MM.1S (cell line): ENCODE measurements around the gene LYG2.

ENCODE experiments used
- DNase-seq: peaks from one replicate; pipeline ENCODE4 v3.0.0-alpha.2; 2015
- H2AFZ ChIP-seq: fragments of 300-600 bp; sonication (generic); 2 replicates; pipeline ENCODE4 v1.6.0; 2016; ENCODE audit warnings: antibody characterized with exemption, low read length
- H3F3A ChIP-seq: fragments of 300-600 bp; sonication (generic); 2 replicates; pipeline ENCODE4 v1.6.1; 2016; ENCODE audit warnings: mild to moderate bottlenecking, antibody characterized with exemption, low read length, moderate library complexity, mixed read lengths; ENCODE audit not compliant: insufficient read depth
- H3K27ac ChIP-seq: fragments of 300-600 bp; sonication (generic); 2 replicates; pipeline ENCODE4 v1.5.1; 2016; ENCODE audit warnings: mild to moderate bottlenecking, low read length
- H3K27me3 ChIP-seq: fragments of 300-600 bp; sonication (generic); replicated peaks from 2 replicates; pipeline ENCODE4 v1.6.0; 2016; ENCODE audit warnings: low read length; ENCODE audit not compliant: insufficient read depth
- H3K36me3 ChIP-seq: fragments of 300-600 bp; sonication (generic); replicated peaks from 2 replicates; pipeline ENCODE4 v1.6.1; 2016; ENCODE audit warnings: mild to moderate bottlenecking, low read length, mixed read lengths; ENCODE audit not compliant: insufficient read depth
- H3K4me1 ChIP-seq: fragments of 300-600 bp; sonication (generic); 2 replicates; pipeline ENCODE4 v1.6.1; 2016; ENCODE audit warnings: low read length, mixed read lengths
- H3K4me2 ChIP-seq: fragments of 300-600 bp; sonication (generic); 2 replicates; pipeline ENCODE4 v1.6.0; 2016; ENCODE audit warnings: low read depth, low read length
- H3K4me3 ChIP-seq: fragments of 300-600 bp; sonication (generic); 2 replicates; pipeline ENCODE4 v1.5.1; 2016; ENCODE audit warnings: low read length, mixed read lengths
- H3K79me2 ChIP-seq: fragments of 300-600 bp; sonication (generic); 2 replicates; pipeline ENCODE4 v1.6.1; 2016; ENCODE audit warnings: mixed run types, low read length, mixed read lengths
- H3K9ac ChIP-seq: fragments of 300-600 bp; sonication (generic); 2 replicates; pipeline ENCODE4 v1.6.1; 2016; ENCODE audit warnings: low read length, mixed read lengths
- H3K9me2 ChIP-seq: fragments of 300-600 bp; sonication (generic); replicated peaks from 2 replicates; pipeline ENCODE4 v1.6.1; 2016; ENCODE audit warnings: mild to moderate bottlenecking, low read length, mixed read lengths; ENCODE audit not compliant: insufficient read depth
- H3K9me3 ChIP-seq: fragments of 300-600 bp; sonication (generic); replicated peaks from 2 replicates; pipeline ENCODE4 v1.6.1; 2016; ENCODE audit warnings: mild to moderate bottlenecking, low read length, mixed read lengths; ENCODE audit not compliant: insufficient read depth
- H4K20me1 ChIP-seq: fragments of 300-600 bp; sonication (generic); 2 replicates; pipeline ENCODE4 v1.6.1; 2016; ENCODE audit warnings: mild to moderate bottlenecking, low read length, moderate library complexity, mixed read lengths; ENCODE audit not compliant: insufficient read depth
- CTCF ChIP-seq: fragments of 300-600 bp; sonication (generic); IDR thresholded peaks from 2 replicates; pipeline ENCODE4 v1.5.1; 2016; ENCODE audit warnings: antibody characterized with exemption, low read length, mixed read lengths
- EZH2 ChIP-seq: fragments of 300-600 bp; sonication (generic); optimal IDR thresholded peaks from 2 replicates; pipeline ENCODE3; 2017; ENCODE audit warnings: low read depth, mild to moderate bottlenecking, antibody characterized with exemption, low read length, mixed read lengths
- EZH2phosphoT487 ChIP-seq: fragments of 300-600 bp; sonication (generic); IDR thresholded peaks from 2 replicates; pipeline ENCODE4 v1.6.1; 2018; ENCODE audit warnings: antibody characterized with exemption, low read length

LYG2 gene

GRCh38 chr2:99217929-99218501, 37.5 kb downstream of the LYG2 start:
- no peak overlapping the region for H3K9ac ChIP-seq
- no peaks in the 10 kb centered on the region for H3K36me3 ChIP-seq
- TF ChIP-seq EZH2phosphoT487: no peak
- TF ChIP-seq CTCF: no peak
- TF ChIP-seq EZH2: no peak
- H3K4me1 ChIP-seq: no peaks in the 10 kb centered on the region
- H3K9me2 ChIP-seq: no peaks in the 10 kb centered on the region
- no peaks in the 10 kb centered on the region for H3F3A ChIP-seq
- H3K4me2 ChIP-seq: no peak overlapping the region
- no peaks in the 10 kb centered on the region for H3K9me3 ChIP-seq
- H3K4me3 ChIP-seq: no peak overlapping the region
- no peaks in the 10 kb centered on the region for H3K79me2 ChIP-seq
- no peaks in the 10 kb centered on the region for H3K27me3 ChIP-seq
- no peak overlapping the region for H3K27ac ChIP-seq
- DNase-seq: no peak
- H4K20me1 ChIP-seq: no peaks in the 10 kb centered on the region
- no peak overlapping the region for H2AFZ ChIP-seq

- no peaks in the 10 kb centered on the region for H3K9me2 ChIP-seq
- no peak overlapping the region for H3K27ac ChIP-seq
- no peak overlapping the region for H3K9ac ChIP-seq
- H3F3A ChIP-seq: no peaks in the 10 kb centered on the region
- H3K9me3 ChIP-seq: no peaks in the 10 kb centered on the region
- H3K79me2 ChIP-seq: no peaks in the 10 kb centered on the region
- H2AFZ ChIP-seq: no peak overlapping the region
- TF ChIP-seq EZH2phosphoT487: no peak
- no peak for TF ChIP-seq CTCF
- no peak for TF ChIP-seq EZH2
- no peaks in the 10 kb centered on the region for H4K20me1 ChIP-seq
- DNase-seq: no peak
- no peaks in the 10 kb centered on the region for H3K27me3 ChIP-seq
- no peaks in the 10 kb centered on the region for H3K4me1 ChIP-seq
- no peak overlapping the region for H3K4me3 ChIP-seq
- no peak overlapping the region for H3K4me2 ChIP-seq
- no peaks in the 10 kb centered on the region for H3K36me3 ChIP-seq
Observed at GRCh38 chr2:99216096-99216495, 39.4 kb downstream of the LYG2 start.

- H3K9me2 ChIP-seq: no peaks in the 10 kb centered on the region
- no peak overlapping the region for H2AFZ ChIP-seq
- no peak overlapping the region for H3K9ac ChIP-seq
- no peaks in the 10 kb centered on the region for H3K79me2 ChIP-seq
- no peak for DNase-seq
- H3K36me3 ChIP-seq: no peaks in the 10 kb centered on the region
- H3K9me3 ChIP-seq: no peaks in the 10 kb centered on the region
- no peaks in the 10 kb centered on the region for H4K20me1 ChIP-seq
- no peak overlapping the region for H3K4me3 ChIP-seq
- H3K4me1 ChIP-seq: no peaks in the 10 kb centered on the region
- H3K4me2 ChIP-seq: no peak overlapping the region
- no peaks in the 10 kb centered on the region for H3F3A ChIP-seq
- no peaks in the 10 kb centered on the region for H3K27me3 ChIP-seq
- no peak for TF ChIP-seq EZH2phosphoT487
- TF ChIP-seq CTCF: no peak
- no peak for TF ChIP-seq EZH2
- no peak overlapping the region for H3K27ac ChIP-seq
Observed at GRCh38 chr2:99205491-99205890, 50.0 kb downstream of the LYG2 start.
